ENCODE measurements around the gene SGCA. TPM values are rescaled to one million over a fixed set of nuclear protein-coding genes. Genes with fewer than 3 reads are reported as not detected.

SGCA gene
- total and polyA plus RNA-seq, 2 experiments from 2014 or later, result 0.19 TPM; not detected in 1

GRCh38 chr17:50181591-50182560 is 16.1 kb downstream of the SGCA start:
- H3K4me2 ChIP-seq, result no peak overlapping the region
- no peaks in the 10 kb centered on the region for H3K9me2 ChIP-seq (ENCODE audit: insufficient read depth)
- no peak overlapping the region for H3K27ac ChIP-seq (ENCODE audit: low read depth)
- no peak overlapping the region for H3K4me3 Mint-ChIP-seq
- ATAC-seq (no peak; the same call in 2 of the 3 replicates), DNase-seq (ENCODE audit: low spot score) (no peak)
- 0 out of 2 replicates have a peak, but pooled peaks cover 8% of the 10 kb centered on the region for H3F3A ChIP-seq (replicated peaks; ENCODE audit: low read depth)
- H4K20me1 ChIP-seq (replicated peaks; ENCODE audit: insufficient read depth), result no peaks in the 10 kb centered on the region
- peaks cover 47% of the 10 kb centered on the region for H3K4me1 Mint-ChIP-seq
- H3K4me3 ChIP-seq, result no peak overlapping the region
- H3K27me3 ChIP-seq (ENCODE audit: insufficient read depth), result no peaks in the 10 kb centered on the region
- H3K4me1 ChIP-seq (ENCODE audit: insufficient read depth), result peaks cover 38% of the 10 kb centered on the region
- H3K27ac Mint-ChIP-seq, result peak overlapping the region; percentile 49; the same call in 1 of the 2 replicates
- H3K36me3 ChIP-seq (ENCODE audit: insufficient read depth), result no peaks in the 10 kb centered on the region
- H3K27me3 Mint-ChIP-seq (ENCODE audit: insufficient read depth, low read depth, poor library complexity), result peaks cover 22% of the 10 kb centered on the region
- no peak overlapping the region for H2AFZ ChIP-seq
- no peaks in the 10 kb centered on the region for H3K79me2 ChIP-seq (replicated peaks; ENCODE audit: insufficient read depth)
- TF ChIP-seq NANOG (IDR thresholded peaks at IDR 0.05; ENCODE audit: borderline replicate concordance) (no peak), ETS1 (IDR thresholded peaks at IDR 0.05) (no peak), ZNF114 (CRISPR knock-in tag; IDR thresholded peaks at IDR 0.05) (no peak), JUNB (IDR thresholded peaks at IDR 0.05; ENCODE audit: unreplicated experiment) (no peak), EZH2 (IDR thresholded peaks at IDR 0.05; ENCODE audit: low read depth, unreplicated experiment) (no peak), ZNF331 (CRISPR knock-in tag; IDR thresholded peaks at IDR 0.05; ENCODE audit: low read depth) (no peak), CREB1 (CRISPR knock-in tag; IDR thresholded peaks at IDR 0.05; ENCODE audit: low read depth) (no peak)
- TF ChIP-seq, protein P1, sequence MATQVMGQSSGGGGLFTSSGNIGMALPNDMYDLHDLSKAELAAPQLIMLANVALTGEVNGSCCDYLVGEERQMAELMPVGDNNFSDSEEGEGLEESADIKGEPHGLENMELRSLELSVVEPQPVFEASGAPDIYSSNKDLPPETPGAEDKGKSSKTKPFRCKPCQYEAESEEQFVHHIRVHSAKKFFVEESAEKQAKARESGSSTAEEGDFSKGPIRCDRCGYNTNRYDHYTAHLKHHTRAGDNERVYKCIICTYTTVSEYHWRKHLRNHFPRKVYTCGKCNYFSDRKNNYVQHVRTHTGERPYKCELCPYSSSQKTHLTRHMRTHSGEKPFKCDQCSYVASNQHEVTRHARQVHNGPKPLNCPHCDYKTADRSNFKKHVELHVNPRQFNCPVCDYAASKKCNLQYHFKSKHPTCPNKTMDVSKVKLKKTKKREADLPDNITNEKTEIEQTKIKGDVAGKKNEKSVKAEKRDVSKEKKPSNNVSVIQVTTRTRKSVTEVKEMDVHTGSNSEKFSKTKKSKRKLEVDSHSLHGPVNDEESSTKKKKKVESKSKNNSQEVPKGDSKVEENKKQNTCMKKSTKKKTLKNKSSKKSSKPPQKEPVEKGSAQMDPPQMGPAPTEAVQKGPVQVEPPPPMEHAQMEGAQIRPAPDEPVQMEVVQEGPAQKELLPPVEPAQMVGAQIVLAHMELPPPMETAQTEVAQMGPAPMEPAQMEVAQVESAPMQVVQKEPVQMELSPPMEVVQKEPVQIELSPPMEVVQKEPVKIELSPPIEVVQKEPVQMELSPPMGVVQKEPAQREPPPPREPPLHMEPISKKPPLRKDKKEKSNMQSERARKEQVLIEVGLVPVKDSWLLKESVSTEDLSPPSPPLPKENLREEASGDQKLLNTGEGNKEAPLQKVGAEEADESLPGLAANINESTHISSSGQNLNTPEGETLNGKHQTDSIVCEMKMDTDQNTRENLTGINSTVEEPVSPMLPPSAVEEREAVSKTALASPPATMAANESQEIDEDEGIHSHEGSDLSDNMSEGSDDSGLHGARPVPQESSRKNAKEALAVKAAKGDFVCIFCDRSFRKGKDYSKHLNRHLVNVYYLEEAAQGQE (IDR thresholded peaks at IDR 0.05; ENCODE audit: unreplicated experiment), result no peak
- TF ChIP-seq, protein P2, sequence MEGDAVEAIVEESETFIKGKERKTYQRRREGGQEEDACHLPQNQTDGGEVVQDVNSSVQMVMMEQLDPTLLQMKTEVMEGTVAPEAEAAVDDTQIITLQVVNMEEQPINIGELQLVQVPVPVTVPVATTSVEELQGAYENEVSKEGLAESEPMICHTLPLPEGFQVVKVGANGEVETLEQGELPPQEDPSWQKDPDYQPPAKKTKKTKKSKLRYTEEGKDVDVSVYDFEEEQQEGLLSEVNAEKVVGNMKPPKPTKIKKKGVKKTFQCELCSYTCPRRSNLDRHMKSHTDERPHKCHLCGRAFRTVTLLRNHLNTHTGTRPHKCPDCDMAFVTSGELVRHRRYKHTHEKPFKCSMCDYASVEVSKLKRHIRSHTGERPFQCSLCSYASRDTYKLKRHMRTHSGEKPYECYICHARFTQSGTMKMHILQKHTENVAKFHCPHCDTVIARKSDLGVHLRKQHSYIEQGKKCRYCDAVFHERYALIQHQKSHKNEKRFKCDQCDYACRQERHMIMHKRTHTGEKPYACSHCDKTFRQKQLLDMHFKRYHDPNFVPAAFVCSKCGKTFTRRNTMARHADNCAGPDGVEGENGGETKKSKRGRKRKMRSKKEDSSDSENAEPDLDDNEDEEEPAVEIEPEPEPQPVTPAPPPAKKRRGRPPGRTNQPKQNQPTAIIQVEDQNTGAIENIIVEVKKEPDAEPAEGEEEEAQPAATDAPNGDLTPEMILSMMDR (conservative IDR thresholded peaks at IDR 0.05; ENCODE audit: low read depth in 2 of 2), result no peak
- TF ChIP-seq, protein P3, sequence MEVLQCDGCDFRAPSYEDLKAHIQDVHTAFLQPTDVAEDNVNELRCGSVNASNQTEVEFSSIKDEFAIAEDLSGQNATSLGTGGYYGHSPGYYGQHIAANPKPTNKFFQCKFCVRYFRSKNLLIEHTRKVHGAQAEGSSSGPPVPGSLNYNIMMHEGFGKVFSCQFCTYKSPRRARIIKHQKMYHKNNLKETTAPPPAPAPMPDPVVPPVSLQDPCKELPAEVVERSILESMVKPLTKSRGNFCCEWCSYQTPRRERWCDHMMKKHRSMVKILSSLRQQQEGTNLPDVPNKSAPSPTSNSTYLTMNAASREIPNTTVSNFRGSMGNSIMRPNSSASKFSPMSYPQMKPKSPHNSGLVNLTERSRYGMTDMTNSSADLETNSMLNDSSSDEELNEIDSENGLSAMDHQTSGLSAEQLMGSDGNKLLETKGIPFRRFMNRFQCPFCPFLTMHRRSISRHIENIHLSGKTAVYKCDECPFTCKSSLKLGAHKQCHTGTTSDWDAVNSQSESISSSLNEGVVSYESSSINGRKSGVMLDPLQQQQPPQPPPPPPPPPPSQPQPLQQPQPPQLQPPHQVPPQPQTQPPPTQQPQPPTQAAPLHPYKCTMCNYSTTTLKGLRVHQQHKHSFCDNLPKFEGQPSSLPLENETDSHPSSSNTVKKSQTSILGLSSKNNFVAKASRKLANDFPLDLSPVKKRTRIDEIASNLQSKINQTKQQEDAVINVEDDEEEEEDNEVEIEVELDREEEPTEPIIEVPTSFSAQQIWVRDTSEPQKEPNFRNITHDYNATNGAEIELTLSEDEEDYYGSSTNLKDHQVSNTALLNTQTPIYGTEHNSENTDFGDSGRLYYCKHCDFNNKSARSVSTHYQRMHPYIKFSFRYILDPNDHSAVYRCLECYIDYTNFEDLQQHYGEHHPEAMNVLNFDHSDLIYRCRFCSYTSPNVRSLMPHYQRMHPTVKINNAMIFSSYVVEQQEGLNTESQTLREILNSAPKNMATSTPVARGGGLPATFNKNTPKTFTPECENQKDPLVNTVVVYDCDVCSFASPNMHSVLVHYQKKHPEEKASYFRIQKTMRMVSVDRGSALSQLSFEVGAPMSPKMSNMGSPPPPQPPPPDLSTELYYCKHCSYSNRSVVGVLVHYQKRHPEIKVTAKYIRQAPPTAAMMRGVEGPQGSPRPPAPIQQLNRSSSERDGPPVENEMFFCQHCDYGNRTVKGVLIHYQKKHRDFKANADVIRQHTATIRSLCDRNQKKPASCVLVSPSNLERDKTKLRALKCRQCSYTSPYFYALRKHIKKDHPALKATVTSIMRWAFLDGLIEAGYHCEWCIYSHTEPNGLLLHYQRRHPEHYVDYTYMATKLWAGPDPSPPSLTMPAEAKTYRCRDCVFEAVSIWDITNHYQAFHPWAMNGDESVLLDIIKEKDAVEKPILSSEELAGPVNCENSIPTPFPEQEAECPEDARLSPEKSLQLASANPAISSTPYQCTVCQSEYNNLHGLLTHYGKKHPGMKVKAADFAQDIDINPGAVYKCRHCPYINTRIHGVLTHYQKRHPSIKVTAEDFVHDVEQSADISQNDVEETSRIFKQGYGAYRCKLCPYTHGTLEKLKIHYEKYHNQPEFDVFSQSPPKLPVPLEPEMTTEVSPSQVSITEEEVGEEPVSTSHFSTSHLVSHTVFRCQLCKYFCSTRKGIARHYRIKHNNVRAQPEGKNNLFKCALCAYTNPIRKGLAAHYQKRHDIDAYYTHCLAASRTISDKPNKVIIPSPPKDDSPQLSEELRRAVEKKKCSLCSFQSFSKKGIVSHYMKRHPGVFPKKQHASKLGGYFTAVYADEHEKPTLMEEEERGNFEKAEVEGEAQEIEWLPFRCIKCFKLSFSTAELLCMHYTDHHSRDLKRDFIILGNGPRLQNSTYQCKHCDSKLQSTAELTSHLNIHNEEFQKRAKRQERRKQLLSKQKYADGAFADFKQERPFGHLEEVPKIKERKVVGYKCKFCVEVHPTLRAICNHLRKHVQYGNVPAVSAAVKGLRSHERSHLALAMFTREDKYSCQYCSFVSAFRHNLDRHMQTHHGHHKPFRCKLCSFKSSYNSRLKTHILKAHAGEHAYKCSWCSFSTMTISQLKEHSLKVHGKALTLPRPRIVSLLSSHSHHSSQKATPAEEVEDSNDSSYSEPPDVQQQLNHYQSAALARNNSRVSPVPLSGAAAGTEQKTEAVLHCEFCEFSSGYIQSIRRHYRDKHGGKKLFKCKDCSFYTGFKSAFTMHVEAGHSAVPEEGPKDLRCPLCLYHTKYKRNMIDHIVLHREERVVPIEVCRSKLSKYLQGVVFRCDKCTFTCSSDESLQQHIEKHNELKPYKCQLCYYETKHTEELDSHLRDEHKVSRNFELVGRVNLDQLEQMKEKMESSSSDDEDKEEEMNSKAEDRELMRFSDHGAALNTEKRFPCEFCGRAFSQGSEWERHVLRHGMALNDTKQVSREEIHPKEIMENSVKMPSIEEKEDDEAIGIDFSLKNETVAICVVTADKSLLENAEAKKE (CRISPR knock-in tag; IDR thresholded peaks at IDR 0.05), result no peak
- H3K36me3 Mint-ChIP-seq (ENCODE audit: low read depth), result peaks cover 15% of the 10 kb centered on the region
- no peaks in the 10 kb centered on the region for H3K9me3 Mint-ChIP-seq

Data from GM23338 (cell line).